OCI-M1 (cell line): ENCODE data around the gene SPSB3.

Experiments
- DNase-seq: peaks from one replicate; lab custom pipeline; 2025; lab: John Stamatoyannopoulos, UW

SPSB3 gene

DNA sequence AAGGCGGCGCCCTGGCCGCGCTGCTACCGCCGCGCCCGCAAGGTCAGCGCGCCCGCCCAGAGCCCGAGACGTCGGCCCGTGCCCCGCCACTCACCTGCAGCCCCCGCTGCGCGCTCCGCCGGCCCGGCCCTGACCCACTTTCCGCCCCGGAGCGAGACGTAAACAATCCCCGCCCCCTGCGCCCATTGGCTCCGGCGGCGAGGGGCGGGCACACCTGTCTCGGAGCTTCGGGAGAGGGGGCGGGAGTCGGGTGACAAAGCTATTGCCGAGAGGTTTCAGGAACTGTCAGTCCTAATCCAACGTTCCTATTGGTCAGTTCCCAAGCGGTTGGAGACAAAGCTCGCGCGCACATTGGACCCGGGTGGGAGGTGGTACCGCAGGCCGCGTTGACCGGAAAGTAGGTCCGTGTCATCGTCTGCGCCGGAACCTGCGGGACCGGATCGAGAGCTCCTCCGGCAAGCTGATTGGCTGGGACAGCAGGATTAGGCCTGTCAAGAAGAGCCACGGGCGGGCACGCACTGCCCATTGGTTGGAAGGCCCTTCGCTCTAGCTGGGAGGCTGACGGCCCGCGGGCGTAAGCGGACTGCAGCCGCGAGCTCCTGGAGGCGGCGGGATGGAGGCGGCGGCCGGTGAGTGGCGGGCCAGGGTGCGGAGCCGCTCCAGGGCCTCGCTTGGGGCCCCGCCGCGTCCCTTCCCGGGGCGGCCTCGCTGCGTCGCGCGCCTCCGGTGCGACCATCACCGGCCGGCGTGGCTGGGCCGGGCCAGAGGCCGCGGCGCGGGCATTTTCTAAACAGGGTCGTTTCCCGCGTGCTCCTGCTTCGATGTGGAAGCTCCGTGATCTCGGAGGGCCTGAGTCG, at the start of gene SPSB3, which contains the start of gene NUBP2:
Gene SPSB3 (minus strand): TSS at position 164 of the 857 bp plus-strand sequence. CDS start 1,088 bp downstream, outside the sequence.
Gene NUBP2 (plus strand): TSS at position 553 of the 857 bp plus-strand sequence. CDS start 61 bp downstream, at position 614.
- DNase-seq: peak; percentile 100

DNA sequence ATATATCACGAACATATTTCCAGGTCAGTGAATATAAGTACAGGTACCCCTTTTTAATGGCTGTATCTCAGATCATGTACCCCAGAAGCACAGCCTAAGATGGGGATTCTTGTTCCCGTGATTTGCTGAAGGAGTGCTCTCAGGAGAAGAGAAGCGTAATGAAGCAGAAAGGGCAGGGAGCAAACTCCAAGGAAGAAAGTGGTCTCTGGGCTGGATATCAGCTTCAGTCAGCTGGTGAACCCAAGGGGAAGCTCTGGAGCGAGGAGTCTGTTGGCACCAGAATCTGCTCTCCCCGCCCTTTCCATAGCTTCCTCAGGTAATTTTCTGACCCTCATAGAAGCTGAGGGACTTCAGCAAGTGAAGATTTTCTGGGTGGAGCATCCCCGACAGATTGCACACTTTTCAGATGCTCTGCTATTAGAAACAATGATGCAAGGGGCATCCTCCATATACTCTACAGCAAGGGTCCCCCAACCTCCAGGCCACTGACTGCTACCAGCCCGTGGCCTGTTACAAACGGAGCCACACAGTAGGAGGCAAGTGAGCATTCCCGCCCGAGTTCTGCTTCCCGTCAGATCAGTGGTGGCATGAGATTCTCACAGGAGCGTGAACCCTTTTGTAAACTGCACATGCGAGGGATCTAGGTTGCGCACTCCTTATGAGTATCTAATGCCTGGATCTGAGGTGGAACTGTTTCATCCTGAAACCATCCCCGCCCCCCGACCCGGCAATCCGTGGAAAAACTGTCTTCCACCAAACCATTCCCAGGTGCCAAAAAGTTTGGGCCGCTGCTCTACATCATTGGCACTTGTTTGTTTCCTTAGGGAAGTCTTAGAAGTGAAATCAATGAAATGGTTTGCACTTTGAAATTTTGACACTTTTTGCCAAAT, 49.1 kb upstream of the SPSB3 start:
- DNase-seq: no peak

DNA sequence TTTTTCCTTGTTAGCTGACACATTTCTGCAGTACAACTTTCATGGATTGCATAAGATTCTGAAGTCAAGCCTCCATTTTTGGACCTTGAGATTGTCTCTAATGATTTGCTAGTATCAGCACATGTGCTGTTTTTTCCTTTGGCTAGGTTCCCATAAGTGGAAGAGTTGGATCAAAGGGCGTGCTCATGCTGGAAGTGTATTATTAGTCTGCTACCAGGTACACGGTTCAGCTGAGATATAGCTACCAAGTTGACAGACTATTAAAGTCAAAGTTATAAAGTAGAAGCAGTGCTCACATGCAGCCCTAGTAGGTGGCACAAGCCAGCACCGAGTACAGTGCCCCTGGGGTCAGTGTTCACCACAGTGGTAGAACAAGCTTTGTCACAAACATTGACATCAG, 47.8 kb upstream of the SPSB3 start:
- DNase-seq: no peak

DNA sequence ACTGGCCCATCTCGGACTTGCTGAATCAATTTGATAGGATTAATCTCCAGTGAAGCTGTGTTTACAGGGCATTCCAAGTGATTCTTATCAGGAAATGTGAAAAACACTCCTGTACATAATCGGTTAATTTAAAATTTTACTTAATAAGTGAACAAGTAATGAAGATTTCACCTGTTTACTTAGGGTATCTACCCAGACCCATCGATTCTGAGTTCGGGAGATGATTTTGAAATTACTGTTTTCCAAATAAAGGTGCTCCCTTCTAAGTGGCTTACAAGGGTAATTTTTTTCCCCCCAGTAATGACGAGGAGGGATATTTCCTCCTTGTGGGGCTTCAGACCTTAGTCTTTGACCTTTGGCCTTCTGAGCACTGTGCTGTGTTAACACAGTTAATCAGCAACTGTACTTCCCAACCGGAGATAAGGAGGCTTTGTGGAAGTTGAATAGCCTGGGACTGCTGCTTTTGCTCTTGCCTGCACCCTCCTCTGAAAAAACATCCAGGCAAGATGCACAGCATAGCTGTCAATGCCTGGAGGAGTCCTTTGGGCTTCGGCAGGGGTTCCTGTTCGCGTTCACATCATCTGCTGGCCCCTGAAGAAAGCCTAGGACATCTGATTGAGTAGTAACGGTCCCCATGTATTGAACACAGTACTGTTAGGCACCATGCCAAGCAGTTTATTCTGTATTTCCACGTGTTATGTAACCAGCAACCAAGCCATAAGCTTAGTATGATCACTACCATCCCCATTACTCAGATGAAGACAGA, 46.5 kb upstream of the SPSB3 start:
- DNase-seq: peak; percentile 55

DNA sequence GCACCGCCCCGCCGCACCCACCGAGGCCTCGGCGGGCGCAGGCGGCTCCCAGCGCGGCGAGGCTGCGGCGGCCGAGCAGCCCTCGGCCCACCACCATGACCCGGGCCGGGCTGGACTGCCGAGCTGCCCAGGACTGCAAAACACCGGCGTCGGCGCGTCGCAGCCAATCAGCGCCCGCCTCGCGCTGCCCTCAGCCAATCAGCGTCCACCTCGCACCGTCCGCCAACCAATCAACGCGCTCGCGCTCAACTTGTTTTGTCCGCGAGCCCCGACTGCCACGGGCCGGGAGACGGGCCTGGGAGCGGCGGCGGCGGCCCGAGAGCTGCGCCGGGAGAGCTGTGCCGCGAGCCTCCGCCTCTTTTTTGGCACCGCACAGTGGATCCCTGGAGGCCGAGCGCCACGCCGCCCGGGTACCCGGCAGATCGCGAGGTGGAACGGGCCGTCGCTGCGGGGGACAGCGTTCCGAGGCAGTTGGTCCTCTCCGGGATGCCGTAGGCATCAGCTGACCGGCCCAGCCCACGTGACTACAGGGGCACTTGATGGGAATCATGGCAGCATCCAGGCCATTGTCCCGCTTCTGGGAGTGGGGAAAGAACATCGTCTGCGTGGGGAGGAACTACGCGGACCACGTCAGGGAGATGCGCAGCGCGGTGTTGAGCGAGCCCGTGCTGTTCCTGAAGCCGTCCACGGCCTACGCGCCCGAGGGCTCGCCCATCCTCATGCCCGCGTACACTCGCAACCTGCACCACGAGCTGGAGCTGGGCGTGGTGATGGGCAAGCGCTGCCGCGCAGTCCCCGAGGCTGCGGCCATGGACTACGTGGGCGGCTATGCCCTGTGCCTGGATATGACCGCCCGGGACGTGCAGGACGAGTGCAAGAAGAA, 44.6 kb upstream of the SPSB3 start, which contains the start of the genes FAHD1 and HAGH:
Gene FAHD1 (plus strand): TSS at position 516 of the 883 bp plus-strand sequence. CDS start 33 bp downstream, at position 549.
Gene HAGH (minus strand): TSS at position 135 of the 883 bp plus-strand sequence. CDS start 38 bp downstream, at position 97.
- DNase-seq: peak; percentile 95

DNA sequence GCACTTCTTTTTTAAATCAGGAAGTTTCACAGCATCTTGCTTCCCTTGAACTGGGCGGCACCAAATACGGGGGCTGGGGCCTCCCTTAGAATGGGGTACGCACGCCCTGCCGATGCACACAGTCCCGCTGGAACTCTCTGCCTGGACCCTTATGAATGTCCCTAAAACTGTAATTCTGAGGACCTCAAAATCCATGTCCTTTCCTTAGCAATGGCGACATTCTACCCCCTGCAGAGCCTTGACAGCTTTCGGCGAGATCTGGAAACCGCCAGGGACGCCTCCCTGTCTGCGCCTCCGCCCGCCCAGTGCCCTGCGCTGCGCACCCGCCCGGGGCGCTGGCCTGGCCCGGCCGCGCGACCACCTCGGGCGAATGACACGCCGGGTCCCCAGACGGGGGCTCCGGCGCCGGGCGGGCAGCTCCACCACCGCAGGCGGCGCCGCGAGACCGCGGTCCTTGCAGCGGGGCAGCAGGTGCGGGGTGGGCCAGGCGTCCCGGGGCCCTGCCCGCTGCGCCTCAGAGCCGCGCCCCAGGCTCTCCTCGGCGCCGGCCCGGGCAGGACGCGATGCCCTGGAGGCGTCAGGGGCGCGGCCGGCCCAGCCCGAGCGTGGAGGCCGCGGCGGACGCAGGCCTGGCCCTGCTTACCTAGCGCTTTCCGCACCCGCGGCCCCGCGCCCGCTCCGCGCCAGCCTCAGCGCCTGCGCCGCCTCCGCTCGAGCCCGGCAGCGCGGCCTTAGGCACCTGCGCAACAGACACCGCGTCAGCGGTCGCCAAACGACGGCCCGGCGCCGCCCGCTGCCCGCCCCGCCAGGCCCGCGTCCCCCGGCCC, 43.7 kb upstream of the SPSB3 start:
- DNase-seq: peak; percentile 73

DNA sequence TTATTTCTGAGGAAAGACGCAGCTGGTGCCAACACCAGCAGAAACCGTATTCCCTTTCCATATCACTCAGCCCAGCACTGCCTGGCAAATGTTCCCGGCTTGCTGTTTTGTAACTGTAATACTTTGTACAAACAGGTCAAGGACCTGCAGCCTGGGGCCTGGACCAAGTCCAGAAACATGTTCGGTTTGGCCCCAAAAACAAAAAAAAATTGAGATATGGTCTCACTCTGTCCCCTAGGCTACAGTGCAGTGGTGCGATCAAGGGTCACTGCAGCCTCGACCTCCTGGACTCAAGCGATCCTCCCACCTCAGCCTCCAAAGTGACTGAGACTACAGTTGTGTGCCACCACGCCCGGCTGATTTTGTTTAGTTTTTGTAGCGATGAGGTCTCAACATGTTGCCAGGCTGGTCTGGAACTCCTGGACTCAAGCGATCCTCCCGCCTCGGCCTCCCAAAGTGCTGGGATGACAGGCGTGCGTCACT, 43.1 kb upstream of the SPSB3 start:
- no peak for DNase-seq

DNA sequence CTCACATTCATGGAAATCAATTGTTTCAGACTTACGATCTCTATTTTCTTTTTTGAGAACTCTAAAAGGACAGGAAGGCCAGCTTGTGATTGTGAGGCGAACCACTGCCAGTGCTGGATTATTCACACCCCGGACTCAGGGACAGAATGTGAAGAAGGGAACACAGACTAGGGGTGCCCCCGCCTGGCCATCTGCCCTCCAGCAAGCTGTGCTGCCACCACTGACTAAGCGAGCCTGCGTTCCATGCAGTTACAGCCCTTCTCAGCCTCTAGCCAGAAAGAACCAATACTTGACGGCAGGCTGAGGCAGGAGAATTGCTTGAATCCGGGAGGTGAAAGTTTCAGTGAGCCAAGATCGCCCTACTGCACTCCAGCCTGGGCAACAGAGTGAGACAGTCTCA, 41.5 kb upstream of the SPSB3 start:
- DNase-seq: peak; percentile 83

DNA sequence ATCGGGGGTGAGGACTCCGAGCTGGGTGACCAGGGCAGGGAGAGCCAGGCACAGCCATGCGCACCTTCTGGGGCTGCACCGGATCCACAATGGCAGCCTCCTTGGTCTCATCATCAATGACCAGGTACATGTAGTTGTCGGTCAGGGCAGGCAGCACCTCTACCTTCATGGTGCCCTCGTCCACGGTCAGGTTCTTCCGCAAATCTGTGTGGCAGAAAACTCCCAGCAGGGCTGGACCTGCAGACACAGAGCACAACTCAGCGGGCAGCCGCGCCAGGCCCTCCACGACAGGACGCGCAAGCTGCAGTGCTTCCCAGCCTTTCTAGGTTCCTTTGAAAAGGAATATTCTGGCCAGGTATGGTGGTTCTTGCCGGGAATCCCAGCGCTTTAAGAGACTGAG, 40.4 kb upstream of the SPSB3 start:
- DNase-seq: no peak

DNA sequence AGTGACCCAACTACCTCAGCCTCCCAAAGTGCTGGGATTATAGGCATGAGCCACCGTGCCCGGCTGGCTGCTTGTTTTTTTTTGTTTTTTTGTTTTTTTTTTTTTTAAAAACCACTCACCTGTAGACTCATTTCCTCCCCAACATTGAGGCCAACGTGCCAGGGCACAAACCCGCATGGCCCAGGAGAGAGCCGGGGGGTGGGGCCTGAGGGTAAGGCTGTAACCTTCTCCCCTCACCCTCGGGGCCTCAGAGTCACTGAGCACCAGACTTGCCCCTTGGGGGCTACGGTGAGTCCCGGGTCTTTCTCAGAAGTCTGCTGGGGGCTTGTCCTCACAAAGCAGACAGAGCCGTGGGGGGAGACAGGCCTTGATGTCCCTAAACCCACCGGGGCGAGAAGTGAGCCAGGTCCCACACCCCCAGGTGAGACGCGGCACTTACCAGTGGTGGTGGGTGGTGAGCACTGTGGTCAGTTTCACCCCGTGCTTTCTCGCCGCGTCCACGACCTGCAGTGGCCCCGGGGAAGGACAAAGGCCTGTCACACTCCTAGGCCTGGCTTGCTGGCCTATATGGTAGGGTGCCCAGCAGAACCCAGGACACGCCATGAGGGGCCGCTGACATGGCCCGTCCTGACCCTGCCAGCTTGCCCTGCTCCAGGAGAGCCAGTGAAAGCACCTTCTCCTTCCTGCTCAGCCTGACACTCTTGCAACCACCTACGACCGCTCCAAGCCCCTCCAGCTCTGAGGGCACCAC, 39.7 kb upstream of the SPSB3 start:
- DNase-seq: no peak

DNA sequence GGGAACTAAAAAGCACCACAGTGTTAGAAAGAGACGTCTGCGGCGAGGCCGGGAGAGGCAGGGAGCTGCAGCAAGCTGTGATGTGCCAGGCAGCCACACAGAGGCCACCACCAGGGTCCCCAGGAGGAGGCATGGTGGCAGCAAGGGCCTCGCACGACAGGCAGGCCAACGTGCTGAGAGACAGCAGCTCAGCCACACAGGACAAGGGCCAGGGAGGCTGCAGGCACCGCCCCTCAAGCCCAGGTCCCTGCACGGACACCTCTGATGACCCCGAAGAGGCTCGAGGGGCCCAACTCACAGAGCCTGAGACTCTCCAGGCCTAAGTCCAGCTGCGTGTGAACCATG, 38.5 kb upstream of the SPSB3 start:
- no peak for DNase-seq

DNA sequence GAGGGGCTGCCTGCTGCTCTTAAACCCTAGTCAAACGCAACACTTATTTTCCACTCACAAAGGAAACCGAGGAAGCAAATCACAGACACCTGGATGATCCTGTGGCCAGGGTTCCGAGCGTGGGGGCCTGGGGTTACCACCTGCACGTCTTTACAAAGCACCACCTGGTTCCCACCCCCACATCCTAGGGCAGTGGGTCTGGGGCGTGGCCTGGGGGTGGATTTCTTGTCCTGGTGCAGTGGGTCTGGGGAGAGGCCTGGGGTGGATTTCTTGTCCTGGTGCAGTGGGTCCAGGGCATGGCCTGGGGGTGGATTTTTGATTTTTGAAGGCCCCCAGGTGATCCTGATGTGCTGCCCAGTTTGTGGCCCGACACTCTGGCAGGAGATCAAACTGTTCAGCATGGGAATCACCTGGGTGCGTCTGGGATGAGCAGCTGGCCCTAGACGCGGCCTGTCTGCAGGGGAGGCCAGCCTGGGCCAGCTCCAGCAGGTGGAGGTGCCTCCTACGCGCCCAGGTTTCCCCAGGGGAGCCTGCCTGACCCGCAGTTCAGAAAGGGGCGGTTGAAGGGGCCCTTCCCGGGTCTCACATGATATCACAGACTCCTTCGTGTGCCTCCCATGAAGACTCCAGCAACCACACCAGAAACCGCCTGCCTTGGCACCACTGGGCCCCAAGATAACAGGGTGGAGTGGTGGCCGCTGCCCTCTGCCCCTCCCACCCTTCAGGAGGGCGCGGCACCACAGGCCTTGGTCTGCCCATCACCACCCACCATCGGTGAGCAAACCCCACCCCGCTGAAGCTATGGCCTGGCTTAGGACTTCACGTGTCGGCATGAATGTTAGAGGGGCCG, 38.0 kb upstream of the SPSB3 start:
- no peak for DNase-seq

DNA sequence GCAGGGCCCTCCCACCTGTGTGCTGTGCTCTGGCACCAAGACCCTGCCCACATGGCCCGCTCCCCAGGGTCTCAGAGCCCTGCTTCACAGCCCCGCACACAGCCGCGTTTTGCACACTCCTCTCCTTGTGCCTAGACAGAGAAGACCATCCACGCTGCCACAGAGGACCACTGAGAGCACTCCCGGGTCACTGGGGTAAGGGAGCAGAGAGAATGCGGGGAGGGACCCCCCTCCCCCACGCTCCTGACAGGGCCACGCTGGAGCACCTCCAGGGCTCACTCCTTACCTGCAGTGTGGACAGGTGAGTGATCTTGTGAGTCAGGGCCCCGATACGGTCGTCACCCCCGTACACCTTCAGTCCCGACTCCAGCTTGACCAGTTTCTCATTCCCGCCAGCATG, 37.2 kb upstream of the SPSB3 start:
- no peak for DNase-seq

DNA sequence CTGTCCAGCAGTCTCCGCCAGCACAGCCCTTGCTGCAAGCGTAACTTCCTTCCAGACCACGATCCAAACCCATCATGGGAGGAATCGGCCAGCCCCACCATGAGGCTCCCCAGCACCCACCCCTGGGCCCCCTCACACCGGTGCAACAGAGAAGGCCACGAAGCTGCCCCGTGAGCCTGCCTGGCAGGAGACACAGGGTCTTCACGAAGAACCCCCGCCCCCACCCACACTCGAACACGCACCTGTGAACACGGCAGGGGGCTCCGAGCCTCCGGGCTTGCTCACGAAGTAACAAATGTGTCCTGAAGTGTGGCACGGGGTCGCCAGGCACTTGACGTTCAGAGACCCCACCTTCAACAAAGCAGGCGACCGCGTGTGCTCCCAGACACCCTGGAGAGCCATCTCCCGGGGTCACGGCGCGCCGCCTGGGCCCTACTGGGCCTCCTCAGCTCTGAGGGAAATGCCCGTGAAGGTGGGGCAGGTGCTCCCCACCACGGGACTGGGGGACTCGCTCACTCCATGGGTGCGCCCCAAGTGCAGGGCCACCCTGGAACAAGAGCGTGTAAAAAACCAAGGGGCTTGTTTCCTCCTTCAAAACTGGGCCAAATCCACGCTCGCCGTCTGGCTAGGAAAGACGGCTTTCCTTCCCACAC, 36.6 kb upstream of the SPSB3 start:
- DNase-seq: no peak

DNA sequence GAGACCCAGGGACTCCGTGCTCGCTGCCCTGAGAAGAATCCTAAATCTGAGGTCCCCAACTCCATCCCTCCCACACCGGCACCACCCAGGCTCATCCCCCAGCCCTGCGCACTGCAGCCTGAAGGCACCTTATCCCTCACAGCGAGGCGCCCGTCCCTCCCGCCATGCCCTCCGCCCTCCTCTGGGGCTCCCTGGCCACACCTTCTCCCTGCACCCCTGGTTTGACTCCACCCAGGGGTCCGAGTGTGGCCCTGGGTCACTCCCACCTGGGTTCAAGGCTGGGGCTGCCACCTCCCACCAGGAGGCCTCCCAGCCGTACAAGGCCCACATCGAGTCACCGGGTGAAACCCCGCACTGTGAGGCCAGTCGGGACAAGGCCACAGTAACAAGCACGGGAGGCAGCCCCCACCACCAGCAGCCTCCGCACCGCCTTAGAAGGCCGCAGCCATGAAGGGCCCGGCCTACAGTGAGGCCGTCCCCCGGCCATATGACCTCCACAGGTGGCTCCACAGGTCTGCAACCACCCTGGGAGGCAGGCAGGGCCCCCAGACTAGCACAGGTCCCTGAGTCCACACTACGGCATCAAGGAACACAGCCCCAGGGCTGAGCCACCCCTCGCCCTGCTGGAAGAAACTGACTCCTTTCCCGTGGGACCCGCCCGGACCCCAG, 36.0 kb upstream of the SPSB3 start:
- DNase-seq: no peak

DNA sequence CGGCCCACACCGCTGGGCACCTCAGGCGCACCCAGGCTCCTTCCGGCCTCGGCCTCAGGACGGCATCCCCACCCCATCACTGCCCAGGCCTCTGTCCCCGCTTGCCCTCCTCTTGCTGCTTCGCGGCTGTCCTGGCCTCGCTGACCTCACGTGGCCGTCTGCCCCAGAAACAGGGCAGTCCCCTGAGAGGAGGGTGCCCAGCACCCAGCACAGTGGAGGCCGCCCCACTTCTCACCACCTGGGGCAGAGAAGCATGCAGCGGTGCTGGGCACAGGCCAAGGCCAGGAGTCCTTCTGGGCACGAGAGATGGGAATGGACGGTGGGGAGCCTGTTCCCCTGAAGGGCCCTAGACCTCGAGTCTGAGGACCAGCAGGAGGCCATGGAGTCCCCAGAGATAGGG, 35.3 kb upstream of the SPSB3 start:
- no peak for DNase-seq

DNA sequence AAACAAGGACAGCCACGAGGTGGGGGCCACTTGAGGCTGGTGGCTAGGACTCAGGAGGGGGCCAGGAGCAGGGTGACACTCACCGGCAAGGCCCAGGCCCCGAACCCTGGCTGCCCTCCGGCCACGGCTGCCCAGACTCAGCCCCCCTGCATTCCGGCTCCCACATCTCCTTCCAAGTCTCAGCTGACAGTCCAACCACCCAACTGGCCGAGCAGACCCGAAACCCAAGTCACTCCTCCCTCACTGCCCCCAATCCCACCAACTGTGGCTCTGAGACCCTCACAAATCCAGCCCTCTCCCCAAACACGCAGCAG, 34.9 kb upstream of the SPSB3 start:
- no peak for DNase-seq
